ENCODE results near the gene AJM1.
"Not testable (repeated sequence)": the region's sequence is repeated elsewhere in the genome, so short reads cannot be mapped to it uniquely, and the experiment has no call there.

AJM1 gene

GRCh38 chr9:136840877-136841645 lies 1.2 kb upstream of the AJM1 start:
- in situ Hi-C loops (cut with MboI; ENCODE audit: low pct_unique_long_range_greater_than_20kb, low sequenced_read_pairs) = no loop called here
- DNase-seq = peak; percentile 43

DNA sequence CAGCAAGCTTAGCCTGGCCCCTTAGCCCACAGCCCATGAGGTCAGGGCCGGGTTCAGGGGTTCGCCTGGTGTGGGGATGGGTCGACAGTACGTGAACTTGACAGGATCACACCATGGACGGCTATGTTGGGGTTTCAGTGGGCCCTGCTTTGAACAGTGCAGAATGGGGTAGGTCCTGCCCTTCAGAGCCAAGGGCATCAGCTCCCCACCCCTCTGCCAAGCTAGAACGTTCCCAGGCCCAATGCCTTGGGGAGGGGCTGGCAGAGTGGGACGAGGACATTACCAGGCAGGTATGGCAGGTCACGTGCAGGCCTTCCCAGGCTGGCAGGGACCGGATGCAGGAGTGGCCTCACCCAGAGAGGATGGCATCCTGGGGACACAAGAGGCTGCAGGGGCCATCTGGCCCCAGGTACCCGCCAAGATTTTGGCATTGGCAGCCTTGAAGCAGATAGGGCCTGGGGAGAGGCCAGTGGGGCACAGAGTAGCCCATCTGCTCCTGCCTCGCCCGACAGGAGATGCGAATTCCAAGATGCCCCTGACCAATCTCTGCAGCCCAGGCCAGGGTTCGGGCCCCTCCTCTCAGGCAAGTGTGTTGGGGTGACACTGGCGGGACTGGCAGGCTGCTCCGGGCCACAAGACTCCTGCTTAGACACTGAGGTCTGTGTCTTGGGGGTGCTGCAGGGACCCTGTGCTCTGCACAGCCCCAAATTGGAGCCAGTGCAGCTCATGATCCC lies 465 bp upstream of the AJM1 start:
- in situ Hi-C loops (cut with MboI; ENCODE audit: low pct_unique_long_range_greater_than_20kb, low sequenced_read_pairs) = not testable (repeated sequence)

GRCh38 chr9:136843159-136843800 lies 1.0 kb downstream of the AJM1 start:
- in situ Hi-C loops (cut with MboI; ENCODE audit: low pct_unique_long_range_greater_than_20kb, low sequenced_read_pairs) = not testable (repeated sequence)

More for the DNA sequence above, 465 bp upstream of the AJM1 start:
- DNase-seq = not testable (repeated sequence)

DNA sequence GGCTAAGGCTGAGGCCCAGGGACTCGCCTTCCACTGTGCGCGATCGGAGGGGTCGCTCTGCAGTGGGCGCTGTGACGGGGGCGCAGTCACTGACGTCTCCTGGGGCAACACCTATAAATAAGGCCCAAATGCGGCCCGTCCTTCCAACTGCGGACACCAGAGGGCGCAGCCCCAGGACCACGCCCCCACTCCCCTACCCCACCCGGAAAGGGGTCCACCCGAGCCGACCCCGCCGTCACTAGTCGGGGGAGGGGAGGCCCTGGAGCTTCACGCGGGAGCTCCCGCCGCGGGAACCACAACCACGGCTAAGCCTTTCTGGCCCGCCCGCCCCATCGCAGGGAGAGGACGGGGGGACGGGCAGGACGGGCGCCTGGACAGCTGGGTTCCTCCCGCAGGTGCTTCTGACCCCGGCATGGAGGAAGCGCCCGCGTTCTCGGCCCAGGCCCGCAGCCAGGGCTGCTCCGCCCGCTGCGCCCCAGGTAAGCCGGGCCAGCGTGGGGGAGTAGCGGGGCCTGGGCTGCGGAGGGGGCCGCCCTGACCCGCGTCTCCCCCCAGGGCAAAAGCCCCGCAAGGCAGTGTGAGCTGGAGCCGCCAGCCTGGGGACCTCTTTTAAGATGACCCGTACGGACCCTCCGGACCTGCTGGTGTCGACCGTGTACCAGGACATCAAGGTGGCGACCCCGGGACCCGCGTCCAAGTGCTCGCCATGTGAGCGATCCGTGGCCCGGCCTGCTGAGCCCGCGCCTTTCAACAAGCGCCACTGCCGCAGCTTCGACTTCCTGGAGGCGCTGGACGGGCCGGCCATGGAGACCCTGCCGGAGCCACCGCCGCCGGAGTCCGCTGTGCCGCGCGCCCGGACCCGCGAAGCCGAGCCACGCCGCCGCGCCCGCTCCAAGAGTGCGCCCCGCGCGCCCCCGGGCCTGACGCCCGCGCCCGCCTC lies 1.8 kb downstream of the AJM1 start:
- in situ Hi-C loops (cut with MboI; ENCODE audit: low pct_unique_long_range_greater_than_20kb, low sequenced_read_pairs) = not testable (repeated sequence)
- DNase-seq = peak; percentile 49

More at GRCh38 chr9:136843159-136843800, 1.0 kb downstream of the AJM1 start:
- DNase-seq = not testable (repeated sequence)

DNA sequence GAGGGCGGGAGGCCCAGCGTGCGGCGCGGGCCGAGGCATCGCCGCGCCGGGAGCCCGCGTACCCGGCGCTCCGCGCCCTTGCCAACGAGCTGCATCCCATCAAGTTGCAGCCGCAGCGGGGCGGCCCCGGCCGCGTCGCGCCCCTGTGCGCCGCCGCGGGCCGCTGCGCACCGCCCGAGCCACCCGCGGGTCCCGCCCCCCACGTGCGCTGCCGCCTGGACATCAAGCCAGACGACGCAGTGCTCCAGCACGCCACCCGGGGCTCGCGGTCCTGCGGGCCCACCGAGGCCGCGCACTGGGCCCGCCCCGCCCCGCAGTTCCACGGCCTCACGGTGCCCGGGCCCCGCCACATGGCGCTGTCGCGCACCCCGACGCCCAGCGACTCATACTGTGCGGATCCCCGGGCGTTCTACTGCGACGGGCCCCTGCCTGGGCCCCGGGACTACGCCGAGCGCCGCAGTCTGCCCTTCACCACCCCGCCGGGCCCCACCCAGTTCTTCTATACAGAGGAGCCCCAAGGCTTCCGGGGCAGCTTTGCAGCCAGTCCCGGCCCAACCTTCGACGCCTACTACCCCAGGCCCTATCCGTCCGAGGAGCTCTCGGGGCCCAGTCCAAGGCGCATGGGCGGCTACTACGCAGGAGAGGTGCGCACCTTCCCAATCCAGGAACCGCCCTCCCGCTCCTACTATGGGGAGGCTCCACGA lies 2.6 kb downstream of the AJM1 start:
- in situ Hi-C loops (cut with MboI; ENCODE audit: low pct_unique_long_range_greater_than_20kb, low sequenced_read_pairs) = no loop called here

DNA sequence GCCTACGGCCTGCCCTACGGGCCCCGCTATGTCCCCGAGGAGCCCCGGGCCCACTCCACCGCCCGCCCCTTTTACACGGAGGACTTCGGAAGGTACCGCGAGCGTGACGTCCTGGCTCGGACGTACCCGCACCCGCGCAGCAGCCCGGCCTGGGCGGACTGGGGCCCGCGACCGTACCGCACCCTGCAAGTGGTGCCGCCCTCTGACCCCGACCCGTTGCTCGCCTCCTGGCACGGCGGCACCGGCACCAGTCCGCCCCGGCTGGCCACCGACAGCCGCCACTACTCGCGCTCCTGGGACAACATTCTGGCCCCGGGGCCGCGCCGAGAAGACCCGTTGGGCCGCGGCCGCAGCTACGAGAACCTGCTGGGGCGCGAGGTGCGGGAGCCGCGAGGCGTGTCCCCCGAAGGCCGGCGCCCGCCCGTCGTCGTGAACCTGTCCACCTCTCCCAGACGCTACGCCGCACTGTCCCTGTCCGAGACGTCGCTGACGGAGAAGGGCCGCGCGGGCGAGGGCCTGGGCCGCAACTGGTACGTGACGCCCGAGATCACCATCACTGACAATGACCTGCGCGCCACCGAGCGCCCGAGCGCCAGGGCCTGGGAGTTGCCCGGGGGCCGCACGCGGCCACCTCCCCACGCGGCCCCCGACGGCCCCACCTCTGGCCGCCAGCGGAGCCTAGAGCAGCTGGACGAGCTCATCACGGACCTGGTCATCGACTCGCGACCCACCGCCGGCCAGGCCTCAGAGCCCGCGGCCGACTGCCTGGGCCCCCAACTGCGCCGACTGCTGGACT lies 3.4 kb downstream of the AJM1 start:
- in situ Hi-C loops (cut with MboI; ENCODE audit: low pct_unique_long_range_greater_than_20kb, low sequenced_read_pairs) = no loop called here
- no peak for DNase-seq

More for the DNA sequence above, 2.6 kb downstream of the AJM1 start:
- DNase-seq = no peak

DNA sequence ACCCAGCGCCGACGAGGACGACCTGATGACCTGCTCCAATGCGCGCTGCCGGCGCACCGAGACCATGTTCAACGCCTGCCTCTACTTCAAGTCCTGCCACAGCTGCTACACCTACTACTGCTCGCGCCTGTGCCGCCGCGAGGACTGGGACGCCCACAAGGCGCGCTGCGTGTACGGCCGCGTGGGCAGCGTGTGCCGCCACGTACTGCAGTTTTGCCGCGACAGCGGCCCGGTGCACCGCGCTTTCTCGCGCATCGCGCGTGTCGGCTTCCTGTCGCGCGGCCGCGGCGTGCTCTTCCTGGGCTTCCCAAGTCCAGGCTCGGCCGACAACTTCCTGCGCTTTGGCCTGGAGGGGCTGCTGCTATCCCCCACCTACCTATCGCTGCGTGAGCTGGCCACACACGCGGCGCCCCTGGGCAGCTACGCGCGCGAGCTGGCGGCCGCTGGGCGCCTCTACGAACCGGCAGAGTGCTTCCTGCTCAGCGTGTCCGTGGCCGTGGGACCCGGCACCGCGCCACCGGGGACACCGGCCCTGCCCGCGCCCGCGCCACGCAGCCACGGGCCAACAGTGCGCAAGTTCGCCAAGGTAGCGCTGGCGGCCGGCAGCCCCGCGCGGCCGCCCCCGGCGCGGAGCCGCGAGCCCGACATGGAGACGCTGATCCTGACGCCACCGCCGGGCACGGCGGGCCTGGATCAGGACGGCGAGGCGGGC lies 4.3 kb downstream of the AJM1 start:
- DNase-seq = no peak

GRCh38 chr9:136847088-136847825 lies 5.0 kb downstream of the AJM1 start:
- no peak for DNase-seq
- in situ Hi-C loops (cut with MboI; ENCODE audit: low pct_unique_long_range_greater_than_20kb, low sequenced_read_pairs) = no loop called here

More for the DNA sequence above, 4.3 kb downstream of the AJM1 start:
- in situ Hi-C loops (cut with MboI; ENCODE audit: low pct_unique_long_range_greater_than_20kb, low sequenced_read_pairs) = no loop called here

DNA sequence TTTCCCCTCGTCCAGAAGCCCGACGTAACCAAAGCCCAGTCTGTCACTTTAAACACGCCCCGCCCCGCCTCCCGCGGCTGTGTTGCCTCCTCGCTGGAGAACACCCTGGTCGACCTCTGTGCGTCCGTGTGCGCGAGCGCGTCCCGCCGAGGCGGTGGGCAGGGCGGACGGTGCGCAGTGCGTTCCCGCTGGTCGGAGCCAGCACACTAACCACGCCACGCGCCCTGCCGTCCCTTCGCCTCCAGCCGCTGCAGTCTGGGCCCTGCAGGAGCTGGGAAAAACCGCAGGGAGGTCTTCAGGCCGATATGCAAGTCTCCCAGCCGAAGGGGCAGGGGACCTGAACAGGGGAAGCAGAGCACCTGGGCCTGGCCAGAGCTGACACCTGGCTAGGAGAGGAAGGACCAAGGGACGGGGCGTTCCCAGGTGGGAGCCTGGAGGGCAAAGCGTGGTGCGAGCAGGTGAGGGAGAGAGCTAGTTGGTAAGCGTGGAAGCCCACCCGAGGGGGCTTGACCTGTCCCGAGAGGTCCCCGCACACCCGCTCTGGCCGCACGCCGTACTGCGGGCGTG lies 5.6 kb downstream of the AJM1 start:
- in situ Hi-C loops (cut with MboI; ENCODE audit: low pct_unique_long_range_greater_than_20kb, low sequenced_read_pairs) = no loop called here
- DNase-seq = no peak

DNA sequence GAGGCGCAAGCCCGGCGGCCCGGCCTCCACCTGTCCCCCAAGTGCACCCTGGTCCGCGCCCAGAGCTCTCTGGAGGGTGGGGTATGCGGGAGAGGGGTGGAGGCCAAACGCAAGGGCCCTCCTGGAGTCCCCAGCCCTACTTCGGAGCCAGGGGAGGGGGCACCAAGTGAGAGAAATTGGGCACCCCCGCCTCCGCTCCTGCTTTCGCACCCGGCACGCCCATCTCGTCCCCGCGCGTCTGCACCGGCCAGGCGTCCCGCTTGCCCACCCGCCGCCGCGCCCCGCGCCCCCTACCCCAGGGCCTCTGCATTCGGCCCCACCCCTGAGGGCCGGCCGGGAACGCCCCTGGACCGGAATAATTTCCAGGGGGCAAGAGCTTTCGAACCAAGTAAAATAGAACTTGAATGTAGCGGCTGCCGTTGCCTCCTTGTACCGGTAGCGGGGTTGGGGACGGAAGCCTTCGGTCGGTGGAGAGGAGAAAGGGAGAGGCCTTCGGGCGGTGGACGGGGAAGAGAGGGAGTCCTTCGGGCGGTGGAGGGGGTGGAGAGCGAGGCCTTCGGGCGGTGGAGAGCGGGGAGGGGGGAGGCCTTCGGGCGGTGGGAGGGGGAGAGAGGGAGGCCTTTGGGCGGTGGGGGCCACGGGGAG lies 6.2 kb downstream of the AJM1 start:
- DNase-seq = peak; percentile 42
- in situ Hi-C loops (cut with MboI; ENCODE audit: low pct_unique_long_range_greater_than_20kb, low sequenced_read_pairs) = no loop called here

DNA sequence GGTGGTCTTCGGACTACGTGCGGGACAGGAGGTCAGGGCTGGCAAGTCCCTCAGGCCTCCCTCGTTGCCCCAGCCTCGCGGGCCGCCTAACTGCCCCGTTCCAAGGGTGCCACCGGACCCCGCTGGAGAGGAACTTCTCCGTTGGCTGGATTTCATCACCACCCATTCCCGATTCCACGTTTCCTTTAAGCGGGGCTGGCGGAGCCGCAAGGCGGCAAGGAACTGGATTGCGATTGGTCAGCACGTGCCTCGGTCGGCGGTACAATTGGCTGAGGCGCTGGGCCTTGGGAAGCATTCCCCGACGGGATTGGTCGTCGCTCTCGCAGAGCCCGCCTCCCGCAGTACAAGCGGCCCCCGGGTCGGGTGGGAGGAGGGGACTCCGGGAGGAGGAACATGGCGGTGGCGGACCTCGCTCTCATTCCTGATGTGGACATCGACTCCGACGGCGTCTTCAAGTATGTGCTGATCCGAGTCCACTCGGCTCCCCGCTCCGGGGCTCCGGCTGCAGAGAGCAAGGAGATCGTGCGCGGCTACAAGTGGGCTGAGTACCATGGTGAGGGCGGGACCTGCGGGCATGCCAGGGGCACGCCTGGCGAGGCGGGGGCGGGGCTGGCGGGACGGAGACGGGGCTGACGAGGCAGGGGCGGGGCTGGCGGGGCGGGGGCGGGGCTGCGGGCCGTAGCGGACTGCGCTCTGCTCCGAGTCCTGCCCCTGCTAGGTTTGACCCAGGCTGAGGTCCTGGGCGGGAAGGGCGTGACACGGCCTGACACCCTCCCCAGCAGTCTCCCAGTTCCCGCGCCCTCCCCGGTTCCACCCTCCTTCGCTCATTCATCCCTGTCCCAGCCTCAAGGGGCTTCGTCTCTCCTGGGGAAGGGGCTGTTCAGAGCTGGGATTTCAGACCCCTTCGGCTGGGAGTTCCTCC lies 7.0 kb downstream of the AJM1 start, which contains the start of gene PHPT1:
TSS of gene PHPT1 (plus strand) at position 372 of the 922 bp plus-strand sequence. CDS start at position 394, 22 bp downstream.
- DNase-seq = peak; percentile 98
- in situ Hi-C loops (cut with MboI; ENCODE audit: low pct_unique_long_range_greater_than_20kb, low sequenced_read_pairs) = no loop called here

GRCh38 chr9:136849960-136850865 lies 7.9 kb downstream of the AJM1 start:
- no peak for DNase-seq
- in situ Hi-C loops (cut with MboI; ENCODE audit: low pct_unique_long_range_greater_than_20kb, low sequenced_read_pairs) = no loop called here
